GM12878 (cell line): Measurements from ENCODE around the gene MYL7.

ENCODE experiments used
- ATF3 ChIP-seq: IDR thresholded peaks from 2 replicates; pipeline ENCODE4 v1.6.1; 2011; ENCODE audit warnings: low read depth, mild to moderate bottlenecking, low read length, moderate library complexity, borderline replicate concordance; ENCODE audit errors: extremely low read depth
- CEBPB ChIP-seq, 2 experiments: fragments of 150-350 bp in 1 of 2; IDR thresholded peaks; 2 replicates each; pipeline ENCODE4 v1.6.1; 2012 to 2014; ENCODE audit warnings: low read depth in 2 of 2, low read length in 2 of 2, borderline replicate concordance in 1 of 2, inconsistent platforms in 1 of 2
- CHD2 ChIP-seq: IDR thresholded peaks from 2 replicates; pipeline ENCODE4 v1.6.1; 2011; ENCODE audit warnings: low read depth, low read length, improper control_type of control experiment, borderline replicate concordance
- CTCF ChIP-seq, 3 experiments: IDR thresholded peaks in 2 of 3; conservative IDR thresholded peaks in 1 of 3; 2 replicates each; pipeline ENCODE4 v1.5.1; 2011; ENCODE audit warnings: low read depth in 3 of 3, low read length in 3 of 3, mild to moderate bottlenecking in 3 of 3, control low read depth in 2 of 3, moderate library complexity in 2 of 3, inconsistent platforms in 1 of 3, mixed read lengths in 1 of 3; ENCODE audit not compliant: control insufficient read depth in 2 of 3, insufficient read depth in 1 of 3; ENCODE audit errors: extremely low read depth in 1 of 3
- EP300 ChIP-seq, 2 experiments: fragments of 150-350 bp in 1 of 2; IDR thresholded peaks; 2 replicates each; pipeline ENCODE4 v1.6.1; 2011 to 2012; ENCODE audit warnings: low read depth in 2 of 2, low read length in 2 of 2, borderline replicate concordance in 1 of 2, improper control_type of control experiment in 1 of 2, inconsistent platforms in 1 of 2; ENCODE audit not compliant: control insufficient read depth in 1 of 2
- EZH2 ChIP-seq: IDR thresholded peaks from 2 replicates; pipeline ENCODE4 v1.6.1; 2012; ENCODE audit warnings: low read depth, mild to moderate bottlenecking, control low read depth, inconsistent platforms, low read length, borderline replicate concordance; ENCODE audit not compliant: control insufficient read depth
- FOS ChIP-seq: IDR thresholded peaks from 3 replicates; pipeline ENCODE4 v1.6.1; 2011; ENCODE audit warnings: borderline replicate concordance; ENCODE audit not compliant: insufficient read length; ENCODE audit errors: extremely low read depth
- NBN ChIP-seq: fragments of 450-650 bp; IDR thresholded peaks from 2 replicates; pipeline ENCODE4 v1.6.1; 2016
- POLR2AphosphoS5 ChIP-seq: IDR thresholded peaks from 2 replicates; pipeline ENCODE4 v1.6.1; 2011; ENCODE audit warnings: mild to moderate bottlenecking, low read length, inconsistent platforms
- SREBF2 ChIP-seq: IDR thresholded peaks from 2 replicates; pipeline ENCODE4 v1.6.1; 2012; ENCODE audit warnings: mild to moderate bottlenecking, low read length
- USF2 ChIP-seq: IDR thresholded peaks from 2 replicates; pipeline ENCODE4 v1.6.1; 2011; ENCODE audit warnings: low read depth, low read length, improper control_type of control experiment, borderline replicate concordance
- ZNF274 ChIP-seq: IDR thresholded peaks from one replicate; pipeline ENCODE4 v1.8.0; 2011; ENCODE audit not compliant: insufficient read length, insufficient read depth

- TF ChIP-seq CHD2 (no peak), CTCF (IDR thresholded peaks at IDR 0.05 in 2 of 3, conservative IDR thresholded peaks at IDR 0.05 in 1 of 3; ENCODE audit: control insufficient read depth in 2 of 3, extremely low read depth in 1 of 3, insufficient read depth in 1 of 3, low read depth in 3 of 3, low read length in 3 of 3) (no peak), EP300 (IDR thresholded peaks at IDR 0.05; ENCODE audit: borderline replicate concordance in 1 of 2, control insufficient read depth in 1 of 2, low read depth in 2 of 2, low read length in 2 of 2) (no peak), CEBPB (IDR thresholded peaks at IDR 0.05; ENCODE audit: borderline replicate concordance in 1 of 2, low read depth in 2 of 2, low read length in 2 of 2) (no peak), EZH2 (no peak), SREBF2 (no peak), USF2 (no peak), NBN (no peak), POLR2AphosphoS5 (no peak), FOS (no peak), ATF3 (no peak), ZNF274 (no peak)
Observed at GRCh38 chr7:44172803-44173424, 31.8 kb upstream of the MYL7 start.
